Measurements from ENCODE around the gene TMEM218. TPM values are rescaled to one million over a fixed set of nuclear protein-coding genes. Genes with fewer than 3 reads are reported as not detected.
A peak's percentile ranks its signal among the peaks of the same experiment; 100 is the strongest.

Gene TMEM218
- total and polyA plus RNA-seq, 2 donors (not counting 1 experiment from before 2014, with no cell fraction given): 20.7 to 31.7 TPM

DNA sequence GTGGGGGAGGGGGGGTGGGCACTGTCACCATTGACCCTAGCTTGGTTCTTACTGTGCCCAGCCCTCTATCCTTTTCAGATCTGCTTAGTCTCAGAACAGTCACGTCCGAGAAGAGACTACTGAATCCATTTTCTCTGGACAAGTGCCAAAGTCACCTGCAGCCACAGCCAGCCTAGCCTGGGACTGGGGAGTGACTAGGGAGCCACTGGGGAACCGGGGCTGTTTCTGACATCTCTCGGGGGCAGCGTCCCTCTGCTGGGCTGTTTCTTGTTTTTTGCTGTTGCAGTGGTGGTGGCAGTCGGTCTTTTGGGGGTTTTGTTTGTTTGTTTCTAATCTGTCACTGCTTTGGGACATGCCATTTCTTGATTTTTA, 39.6 kb downstream of the TMEM218 start:
- CTCF ChIA-PET: interaction anchor here (0.9 to 2.0 kb wide), 12 partner anchors 9 to 118 kb away, joined by 3 to 9 read pairs (median 4); partner anchors contain the start of genes CCDC15, SLC37A2 and TMEM218
- peak overlapping the region; percentile 75 to 79 for H3K27ac ChIP-seq (ENCODE audit: low read length in 2 of 2)

DNA sequence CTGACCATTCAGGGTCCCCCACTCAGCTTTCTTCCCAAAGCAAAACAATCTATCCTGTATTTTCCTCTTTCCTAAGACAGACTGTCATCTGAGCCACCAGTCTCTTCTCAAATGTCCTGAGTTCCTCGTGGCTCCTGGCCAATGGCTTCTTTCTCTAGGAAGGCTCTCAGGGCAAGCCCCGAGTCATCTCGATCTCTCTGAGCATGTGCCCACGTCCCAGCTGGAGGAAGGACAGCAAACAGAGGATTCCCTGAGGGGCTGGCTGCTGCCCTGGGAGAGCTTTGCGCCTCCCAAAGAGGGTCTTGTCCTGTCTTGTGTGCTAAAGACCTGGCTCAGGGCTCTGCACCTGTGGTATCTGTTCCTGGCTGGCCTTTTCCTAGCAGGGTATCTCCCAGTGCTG, 40.0 kb downstream of the TMEM218 start:
- H3K4me1 Mint-ChIP-seq: peaks cover 59% of the 10 kb centered on the region
- Histone ChIP-seq H3K36me3 (replicated peaks in 1 of 2; ENCODE audit: control extremely low read depth in 1 of 2, control insufficient read depth in 1 of 2, extremely low read depth in 1 of 2, insufficient read depth in 2 of 2, low read length in 1 of 2) (no peaks in the 10 kb centered on the region), H4K20me1 (ENCODE audit: control insufficient read depth, insufficient read depth, low read length, poor library complexity, severe bottlenecking) (no peaks in the 10 kb centered on the region), H3K9me3 (ENCODE audit: control extremely low read depth in 1 of 3, control insufficient read depth in 2 of 3, insufficient read depth in 1 of 3, low read length in 2 of 3) (peaks cover 0 to 16% (median 0%) of the 10 kb centered on the region in 3 donors), H3K79me2 (ENCODE audit: control insufficient read depth, insufficient read depth, low read length) (no peaks in the 10 kb centered on the region), H3K4me1 (ENCODE audit: control insufficient read depth in 2 of 2, insufficient read depth in 2 of 2, low read length in 2 of 2) (peaks cover 47 to 59% of the 10 kb centered on the region in 2 donors), H2AFZ (ENCODE audit: insufficient read depth, low read depth, low read length, poor library complexity, severe bottlenecking) (no peak overlapping the region), H3K27me3 (replicated peaks in 1 of 4; ENCODE audit: control extremely low read depth in 1 of 4, control insufficient read depth in 3 of 4, insufficient read depth in 4 of 4, low read length in 3 of 4) (no peaks in the 10 kb centered on the region), H3K4me3 (ENCODE audit: control extremely low read depth in 1 of 5, extremely low read depth in 1 of 5, insufficient read depth in 1 of 5, low read depth in 2 of 5, low read length in 4 of 5) (peak overlapping the region in 1 of 5 experiments; percentile 10), H3K27ac (ENCODE audit: low read length in 2 of 2) (peak overlapping the region; percentile 61 to 66), H3K9ac (ENCODE audit: low read length) (peak overlapping the region; percentile 28), H3K4me2 (replicated peaks; ENCODE audit: low read depth, low read length, poor library complexity, severe bottlenecking) (peak overlapping the region; percentile 55)
- ATAC-seq (ENCODE audit: low read depth) (no peak), DNase-seq (no peak)
- ChIA-PET CTCF (interaction anchor here (0.9 to 2.0 kb wide), 11 partner anchors 8 to 71 kb away, joined by 3 to 9 read pairs (median 3); partner anchors contain the start of genes SLC37A2 and TMEM218), POLR2A (interaction anchor here (2.4 kb wide), 1 partner anchor 8 kb away, joined by 12 read pairs; the partner anchor contains the start of gene SLC37A2)
- no peaks in the 10 kb centered on the region for H3K9me3 Mint-ChIP-seq (ENCODE audit: insufficient read depth)
- WGBS (ENCODE audit: insufficient coverage): 51% methylated on average over 5 of the region's 5 CpGs
- peak overlapping the region; percentile 89 for H3K27ac Mint-ChIP-seq
- intact Hi-C loops (cut with micrococcal nuclease): loop anchor here (10.0 kb wide), 1 partner anchor 493 kb away; the partner anchor contains the start of gene EI24
- TF ChIP-seq, protein P1, sequence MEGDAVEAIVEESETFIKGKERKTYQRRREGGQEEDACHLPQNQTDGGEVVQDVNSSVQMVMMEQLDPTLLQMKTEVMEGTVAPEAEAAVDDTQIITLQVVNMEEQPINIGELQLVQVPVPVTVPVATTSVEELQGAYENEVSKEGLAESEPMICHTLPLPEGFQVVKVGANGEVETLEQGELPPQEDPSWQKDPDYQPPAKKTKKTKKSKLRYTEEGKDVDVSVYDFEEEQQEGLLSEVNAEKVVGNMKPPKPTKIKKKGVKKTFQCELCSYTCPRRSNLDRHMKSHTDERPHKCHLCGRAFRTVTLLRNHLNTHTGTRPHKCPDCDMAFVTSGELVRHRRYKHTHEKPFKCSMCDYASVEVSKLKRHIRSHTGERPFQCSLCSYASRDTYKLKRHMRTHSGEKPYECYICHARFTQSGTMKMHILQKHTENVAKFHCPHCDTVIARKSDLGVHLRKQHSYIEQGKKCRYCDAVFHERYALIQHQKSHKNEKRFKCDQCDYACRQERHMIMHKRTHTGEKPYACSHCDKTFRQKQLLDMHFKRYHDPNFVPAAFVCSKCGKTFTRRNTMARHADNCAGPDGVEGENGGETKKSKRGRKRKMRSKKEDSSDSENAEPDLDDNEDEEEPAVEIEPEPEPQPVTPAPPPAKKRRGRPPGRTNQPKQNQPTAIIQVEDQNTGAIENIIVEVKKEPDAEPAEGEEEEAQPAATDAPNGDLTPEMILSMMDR (IDR thresholded peaks at IDR 0.05): no peak
- H3K27me3 Mint-ChIP-seq: no peaks in the 10 kb centered on the region
- peak overlapping the region; percentile 64 for H3K4me3 Mint-ChIP-seq

More for the DNA sequence above, 39.6 kb downstream of the TMEM218 start:
- Mint-ChIP-seq H3K27ac (peak overlapping the region; percentile 92), H3K9me3 (ENCODE audit: insufficient read depth) (no peaks in the 10 kb centered on the region), H3K27me3 (no peaks in the 10 kb centered on the region), H3K4me3 (peak overlapping the region; percentile 77), H3K4me1 (peaks cover 59% of the 10 kb centered on the region)
- Histone ChIP-seq H3K4me1 (ENCODE audit: control insufficient read depth in 2 of 2, insufficient read depth in 2 of 2, low read length in 2 of 2) (peaks cover 47 to 59% of the 10 kb centered on the region in 2 donors), H3K79me2 (ENCODE audit: control insufficient read depth, insufficient read depth, low read length) (no peaks in the 10 kb centered on the region), H3K4me3 (ENCODE audit: control extremely low read depth in 1 of 5, extremely low read depth in 1 of 5, insufficient read depth in 1 of 5, low read depth in 2 of 5, low read length in 4 of 5) (no peak overlapping the region), H2AFZ (ENCODE audit: insufficient read depth, low read depth, low read length, poor library complexity, severe bottlenecking) (no peak overlapping the region), H4K20me1 (ENCODE audit: control insufficient read depth, insufficient read depth, low read length, poor library complexity, severe bottlenecking) (no peaks in the 10 kb centered on the region), H3K9ac (ENCODE audit: low read length) (no peak overlapping the region), H3K4me2 (replicated peaks; ENCODE audit: low read depth, low read length, poor library complexity, severe bottlenecking) (peak overlapping the region; percentile 61), H3K36me3 (replicated peaks in 1 of 2; ENCODE audit: control extremely low read depth in 1 of 2, control insufficient read depth in 1 of 2, extremely low read depth in 1 of 2, insufficient read depth in 2 of 2, low read length in 1 of 2) (no peaks in the 10 kb centered on the region), H3K9me3 (ENCODE audit: control extremely low read depth in 1 of 3, control insufficient read depth in 2 of 3, insufficient read depth in 1 of 3, low read length in 2 of 3) (peaks cover 0 to 16% (median 0%) of the 10 kb centered on the region in 3 donors), H3K27me3 (replicated peaks in 1 of 4; ENCODE audit: control extremely low read depth in 1 of 4, control insufficient read depth in 3 of 4, insufficient read depth in 4 of 4, low read length in 3 of 4) (no peaks in the 10 kb centered on the region)
- WGBS (ENCODE audit: insufficient coverage): 69% methylated on average over 6 of the region's 6 CpGs
- intact Hi-C loops (cut with micrococcal nuclease): loop anchor here (1.0 to 10.0 kb wide), 2 partner anchors 9 to 493 kb away; partner anchors contain the start of genes EI24 and SLC37A2
- POLR2A ChIA-PET: interaction anchor here (1.1 to 2.4 kb wide), 2 partner anchors 8 to 40 kb away, joined by 3 to 12 read pairs; partner anchors contain the start of genes SLC37A2 and TMEM218
- no peak for ATAC-seq (ENCODE audit: low read depth)
- no peak for DNase-seq
- TF ChIP-seq, protein P1 (IDR thresholded peaks at IDR 0.05): no peak

Measured in B cell (primary cell).